Panc1 (cell line): ENCODE results near the gene JDP2. TPM values are rescaled to one million over a fixed set of nuclear protein-coding genes. Genes with fewer than 3 reads are reported as not detected.
A peak's percentile ranks its signal among the peaks of the same experiment; 100 is the strongest.

Experiments
- ATAC-seq: fragments of 200-7000 bp; cut with Tn5 transposase; 2 replicates; pipeline ENCODE4 v1.9.1; 2020; ENCODE audit warnings: mild to moderate bottlenecking, moderate library complexity
- BruUV-seq: library from RNA; stranded (reverse); fragments of 400-500 nt; replicated peaks from 2 replicates; lab custom pipeline; 2021; lab: Mats Ljungman, UMichigan
- CTCF ChIA-PET: fragments of 300-600 bp; sonication (Branson Sonifier 250); formaldehyde crosslinking; loops from one replicate; lab custom pipeline; 2022; ENCODE audit warnings: antibody characterized with exemption; lab: Charles Lee
- POLR2A ChIA-PET: fragments of 300-600 bp; sonication (Branson Sonifier 250); formaldehyde crosslinking; loops from one replicate; lab custom pipeline; 2022; ENCODE audit warnings: antibody characterized with exemption; lab: Charles Lee
- DNase-seq: peaks from one replicate; pipeline ENCODE4 v3.0.0-alpha.2; 2010; ENCODE audit warnings: low read depth, low spot score
- H3K27ac ChIP-seq: 2 replicates; pipeline ENCODE4 v1.5.1; 2011; ENCODE audit warnings: mild to moderate bottlenecking, low read length, inconsistent platforms
- H3K27me3 ChIP-seq: fragments of 200-500 bp; sonication (Bioruptor generic); 2 replicates; pipeline ENCODE4 v1.6.0; 2014; ENCODE audit warnings: low read length, inconsistent platforms; ENCODE audit not compliant: control insufficient read depth, insufficient read depth
- H3K36me3 ChIP-seq: fragments of 200-500 bp; sonication (Bioruptor generic); 2 replicates; pipeline ENCODE4 v1.5.1; 2014; ENCODE audit warnings: inconsistent platforms, mild to moderate bottlenecking, low read length, moderate library complexity; ENCODE audit not compliant: control insufficient read depth, insufficient read depth
- H3K4me1 ChIP-seq: 2 replicates; pipeline ENCODE4 v1.5.1; 2011; ENCODE audit warnings: inconsistent platforms, mild to moderate bottlenecking, low read length, moderate library complexity; ENCODE audit not compliant: control insufficient read depth, insufficient read depth
- H3K4me3 ChIP-seq, 2 experiments: 2 replicates each; pipeline ENCODE4 v1.5.1; 2011 to 2012; ENCODE audit warnings: low read depth in 2 of 2, low read length in 2 of 2, mild to moderate bottlenecking in 2 of 2, inconsistent platforms in 1 of 2, moderate library complexity in 1 of 2
- H3K9me3 ChIP-seq: fragments of 200-500 bp; sonication (Bioruptor generic); 2 replicates; pipeline ENCODE4 v1.5.1; 2014; ENCODE audit warnings: low read depth, mild to moderate bottlenecking, inconsistent platforms, low read length, moderate library complexity; ENCODE audit not compliant: control insufficient read depth, insufficient read depth
- POLR2AphosphoS5 ChIP-seq: IDR thresholded peaks from 2 replicates; pipeline ENCODE4 v1.6.1; 2012; ENCODE audit warnings: mild to moderate bottlenecking, low read depth, low read length, moderate library complexity
- SIN3A ChIP-seq: IDR thresholded peaks from 2 replicates; pipeline ENCODE4 v1.6.1; 2012; ENCODE audit warnings: low read depth, mild to moderate bottlenecking, low read length, moderate library complexity, borderline replicate concordance; ENCODE audit not compliant: insufficient read depth
- TCF7L2 ChIP-seq: IDR thresholded peaks from 2 replicates; pipeline ENCODE4 v1.6.1; 2011; ENCODE audit warnings: mild to moderate bottlenecking, low read depth, low read length, inconsistent platforms
- in situ Hi-C: cut with HindIII; loops from 2 replicates; pipeline ENCODE4 v1.10.0; 2016; ENCODE audit warnings: low sequenced_read_pairs, low pct_unique_long_range_greater_than_20kb
- intact Hi-C: fragments of 100-400 bp; cut with micrococcal nuclease; formaldehyde crosslinking; loops from one replicate; pipeline ENCODE4 v1.10.0; 2022; ENCODE audit not compliant: unreplicated experiment
- total RNA-seq: library from RNA; stranded (reverse); gene quantifications from one replicate; pipeline ENCODE4 v1.2.1, GENCODE V29; 2021; ENCODE audit not compliant: unreplicated experiment
- TF ChIP-seq, protein P1 (sequence below): fragments of 450-650 bp; IDR thresholded peaks from 2 replicates; pipeline ENCODE4 v1.5.1; 2017; ENCODE audit warnings: mild to moderate bottlenecking
- TF ChIP-seq, protein P2 (sequence below), 2 experiments: IDR thresholded peaks; 2 replicates each; pipeline ENCODE4 v1.6.1; 2011 to 2012; ENCODE audit warnings: low read depth in 2 of 2, control low read depth in 1 of 2, low read length in 1 of 2, mild to moderate bottlenecking in 1 of 2, moderate library complexity in 1 of 2; ENCODE audit not compliant: insufficient read depth in 1 of 2

Gene JDP2
- total RNA-seq, 1 experiment from 2014 or later = 17.5 TPM

DNA sequence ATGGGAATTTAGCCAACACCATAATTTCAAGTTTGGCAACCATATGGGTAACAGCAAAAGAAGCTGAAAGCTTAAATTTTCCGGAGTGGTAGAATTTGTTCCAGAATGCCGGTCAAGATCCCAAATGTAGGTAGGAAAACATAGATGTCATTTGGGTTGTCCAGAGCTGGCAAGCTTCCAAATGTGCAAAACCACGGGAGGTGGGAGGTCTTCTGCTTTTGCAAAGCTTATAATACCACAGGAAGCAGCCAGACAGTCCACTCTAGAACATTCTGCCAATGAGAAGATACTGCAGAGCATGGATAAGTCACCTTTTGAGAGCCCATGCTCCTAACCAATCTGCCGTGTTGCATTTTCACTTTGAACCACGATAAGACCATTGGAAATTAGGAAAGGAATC is 68.1 kb downstream of the JDP2 start:
- no TSS peak for BruUV-seq
- no peaks in the 10 kb centered on the region for H3K9me3 ChIP-seq
- no peaks in the 10 kb centered on the region for H3K4me1 ChIP-seq
- CTCF ChIA-PET = interaction anchor here (0.6 kb wide), 1 partner anchor 81 kb away, joined by 8 read pairs; no protein-coding TSS in a partner anchor
- TF ChIP-seq TCF7L2 (no peak), SIN3A (no peak)
- no peaks in the 10 kb centered on the region for H3K36me3 ChIP-seq
- H3K27me3 ChIP-seq = no peaks in the 10 kb centered on the region
- H3K4me3 ChIP-seq = no peak overlapping the region
- H3K27ac ChIP-seq = no peak overlapping the region
- in situ Hi-C loops = no loop called here
- DNase-seq (no peak), ATAC-seq (no peak)
- POLR2A ChIA-PET = no interaction called here
- intact Hi-C loops = no loop called here

DNA sequence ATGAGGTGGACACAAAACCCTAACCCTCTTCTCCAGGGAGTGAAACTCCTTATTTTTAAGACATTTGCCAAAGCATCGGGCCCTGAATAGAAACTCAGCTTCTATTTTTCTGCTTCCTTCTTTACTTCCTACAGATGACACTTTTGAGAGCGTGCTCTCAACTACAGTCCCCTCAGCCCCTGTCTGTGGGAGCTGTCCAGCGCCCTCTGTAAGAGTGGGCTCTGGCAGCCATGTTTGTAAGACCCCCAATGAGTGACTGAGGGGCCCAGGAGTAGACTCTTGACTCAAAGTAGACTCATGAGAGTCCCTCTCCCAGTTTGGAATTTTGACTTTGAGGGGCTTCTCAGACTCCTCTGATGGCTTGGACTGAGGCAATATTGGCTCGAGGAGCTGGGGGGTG is 68.9 kb downstream of the JDP2 start:
- Histone ChIP-seq H3K27ac (no peak overlapping the region), H3K4me1 (no peaks in the 10 kb centered on the region), H3K4me3 (no peak overlapping the region), H3K36me3 (no peaks in the 10 kb centered on the region), H3K27me3 (no peaks in the 10 kb centered on the region), H3K9me3 (no peaks in the 10 kb centered on the region)
- no TSS peak for BruUV-seq
- POLR2A ChIA-PET = interaction anchor here (0.8 kb wide), 1 partner anchor 63 kb away, joined by 3 read pairs; no protein-coding TSS in a partner anchor
- TF ChIP-seq TCF7L2 = no peak
- TF ChIP-seq POLR2AphosphoS5 = no peak
- TF ChIP-seq, protein P1, sequence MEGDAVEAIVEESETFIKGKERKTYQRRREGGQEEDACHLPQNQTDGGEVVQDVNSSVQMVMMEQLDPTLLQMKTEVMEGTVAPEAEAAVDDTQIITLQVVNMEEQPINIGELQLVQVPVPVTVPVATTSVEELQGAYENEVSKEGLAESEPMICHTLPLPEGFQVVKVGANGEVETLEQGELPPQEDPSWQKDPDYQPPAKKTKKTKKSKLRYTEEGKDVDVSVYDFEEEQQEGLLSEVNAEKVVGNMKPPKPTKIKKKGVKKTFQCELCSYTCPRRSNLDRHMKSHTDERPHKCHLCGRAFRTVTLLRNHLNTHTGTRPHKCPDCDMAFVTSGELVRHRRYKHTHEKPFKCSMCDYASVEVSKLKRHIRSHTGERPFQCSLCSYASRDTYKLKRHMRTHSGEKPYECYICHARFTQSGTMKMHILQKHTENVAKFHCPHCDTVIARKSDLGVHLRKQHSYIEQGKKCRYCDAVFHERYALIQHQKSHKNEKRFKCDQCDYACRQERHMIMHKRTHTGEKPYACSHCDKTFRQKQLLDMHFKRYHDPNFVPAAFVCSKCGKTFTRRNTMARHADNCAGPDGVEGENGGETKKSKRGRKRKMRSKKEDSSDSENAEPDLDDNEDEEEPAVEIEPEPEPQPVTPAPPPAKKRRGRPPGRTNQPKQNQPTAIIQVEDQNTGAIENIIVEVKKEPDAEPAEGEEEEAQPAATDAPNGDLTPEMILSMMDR = no peak
- TF ChIP-seq, protein P2, sequence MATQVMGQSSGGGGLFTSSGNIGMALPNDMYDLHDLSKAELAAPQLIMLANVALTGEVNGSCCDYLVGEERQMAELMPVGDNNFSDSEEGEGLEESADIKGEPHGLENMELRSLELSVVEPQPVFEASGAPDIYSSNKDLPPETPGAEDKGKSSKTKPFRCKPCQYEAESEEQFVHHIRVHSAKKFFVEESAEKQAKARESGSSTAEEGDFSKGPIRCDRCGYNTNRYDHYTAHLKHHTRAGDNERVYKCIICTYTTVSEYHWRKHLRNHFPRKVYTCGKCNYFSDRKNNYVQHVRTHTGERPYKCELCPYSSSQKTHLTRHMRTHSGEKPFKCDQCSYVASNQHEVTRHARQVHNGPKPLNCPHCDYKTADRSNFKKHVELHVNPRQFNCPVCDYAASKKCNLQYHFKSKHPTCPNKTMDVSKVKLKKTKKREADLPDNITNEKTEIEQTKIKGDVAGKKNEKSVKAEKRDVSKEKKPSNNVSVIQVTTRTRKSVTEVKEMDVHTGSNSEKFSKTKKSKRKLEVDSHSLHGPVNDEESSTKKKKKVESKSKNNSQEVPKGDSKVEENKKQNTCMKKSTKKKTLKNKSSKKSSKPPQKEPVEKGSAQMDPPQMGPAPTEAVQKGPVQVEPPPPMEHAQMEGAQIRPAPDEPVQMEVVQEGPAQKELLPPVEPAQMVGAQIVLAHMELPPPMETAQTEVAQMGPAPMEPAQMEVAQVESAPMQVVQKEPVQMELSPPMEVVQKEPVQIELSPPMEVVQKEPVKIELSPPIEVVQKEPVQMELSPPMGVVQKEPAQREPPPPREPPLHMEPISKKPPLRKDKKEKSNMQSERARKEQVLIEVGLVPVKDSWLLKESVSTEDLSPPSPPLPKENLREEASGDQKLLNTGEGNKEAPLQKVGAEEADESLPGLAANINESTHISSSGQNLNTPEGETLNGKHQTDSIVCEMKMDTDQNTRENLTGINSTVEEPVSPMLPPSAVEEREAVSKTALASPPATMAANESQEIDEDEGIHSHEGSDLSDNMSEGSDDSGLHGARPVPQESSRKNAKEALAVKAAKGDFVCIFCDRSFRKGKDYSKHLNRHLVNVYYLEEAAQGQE (IDR thresholded peaks at IDR 0.05; ENCODE audit: insufficient read depth in 1 of 2, low read depth in 2 of 2, low read length in 1 of 2) = peak in 1 of 2 experiments; percentile 50; a peak in 2 of 4 replicates
- no peak for TF ChIP-seq SIN3A
- no peak for DNase-seq
- intact Hi-C loops (no loop called here), in situ Hi-C loops (no loop called here)
- no peak for ATAC-seq
- CTCF ChIA-PET = no interaction called here

DNA sequence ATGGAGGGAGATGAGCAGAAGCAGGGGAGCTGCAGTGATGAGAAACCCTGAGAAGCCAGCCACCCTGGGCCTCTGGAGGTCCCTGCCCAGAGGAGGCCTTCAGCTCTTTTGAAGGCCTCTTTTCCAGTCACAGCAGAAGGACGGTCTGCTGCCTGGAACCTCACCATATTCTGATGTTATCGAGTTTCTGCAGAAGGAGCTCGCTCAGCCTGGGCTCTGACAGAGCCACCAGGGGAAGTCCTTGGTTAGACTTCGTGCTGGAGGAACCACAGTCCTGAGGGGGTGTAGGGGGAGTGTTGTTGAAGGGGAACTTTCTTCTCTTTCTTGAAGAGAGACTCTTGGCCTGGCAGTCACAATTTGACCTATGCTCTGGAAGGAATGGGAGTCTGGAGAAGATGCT is 69.4 kb downstream of the JDP2 start:
- in situ Hi-C loops = no loop called here
- BruUV-seq = no TSS peak
- Histone ChIP-seq H3K27ac (no peak overlapping the region), H3K36me3 (no peaks in the 10 kb centered on the region), H3K27me3 (no peaks in the 10 kb centered on the region), H3K9me3 (no peaks in the 10 kb centered on the region), H3K4me3 (no peak overlapping the region), H3K4me1 (no peaks in the 10 kb centered on the region)
- CTCF ChIA-PET = no interaction called here
- ATAC-seq (no peak), DNase-seq (no peak)
- POLR2A ChIA-PET = interaction anchor here (0.8 kb wide), 1 partner anchor 64 kb away, joined by 3 read pairs; no protein-coding TSS in a partner anchor
- TF ChIP-seq, protein P2 (IDR thresholded peaks at IDR 0.05; ENCODE audit: insufficient read depth in 1 of 2, low read depth in 2 of 2, low read length in 1 of 2) = no peak
- no peak for TF ChIP-seq TCF7L2
- TF ChIP-seq, protein P1 = no peak
- TF ChIP-seq POLR2AphosphoS5 = no peak
- no peak for TF ChIP-seq SIN3A
- intact Hi-C loops = no loop called here
